IMR-90 (cell line): ENCODE results near the gene UNC93B1. TPM values are rescaled to one million over a fixed set of nuclear protein-coding genes. Genes with fewer than 3 reads are reported as not detected.

Experiments used
- ATAC-seq: fragments of 200-7000 bp; cut with Tn5 transposase; 2 replicates; pipeline ENCODE4 v1.9.1; 2020; ENCODE audit warnings: low read depth, mild to moderate bottlenecking, moderate library complexity
- BruUV-seq: library from RNA; stranded (reverse); fragments of 400-500 nt; replicated peaks from 2 replicates; lab custom pipeline; 2021; lab: Mats Ljungman, UMichigan
- CTCF ChIA-PET: fragments of 300-600 bp; formaldehyde crosslinking; extraction: SDS; loops from one replicate; lab custom pipeline; 2021; ENCODE audit warnings: antibody characterized with exemption; lab: Yijun Ruan, JAX
- POLR2A ChIA-PET: fragments of 300-600 bp; sonication (Branson Sonifier 250); formaldehyde crosslinking; loops from one replicate; lab custom pipeline; 2022; ENCODE audit warnings: antibody characterized with exemption; ENCODE audit not compliant: unreplicated experiment; lab: Charles Lee
- DNase-seq: peaks from one replicate; pipeline ENCODE4 v3.0.0; 2013
- H2AFZ ChIP-seq: replicated peaks from 2 replicates; pipeline ENCODE3; 2013; ENCODE audit warnings: low read length, mild to moderate bottlenecking; ENCODE audit not compliant: poor library complexity
- H2AK5ac ChIP-seq: 2 replicates; pipeline ENCODE4 v1.6.1; 2013; ENCODE audit warnings: low read depth, low read length, inconsistent platforms
- H2AK9ac ChIP-seq: replicated peaks from 2 replicates; pipeline ENCODE3; 2013; ENCODE audit warnings: mild to moderate bottlenecking, low read depth, low read length, moderate library complexity; ENCODE audit not compliant: poor library complexity
- H2BK120ac ChIP-seq: 2 replicates; pipeline ENCODE4 v1.6.1; 2013; ENCODE audit warnings: low read depth, low read length, inconsistent platforms
- H2BK15ac ChIP-seq: 3 replicates; pipeline ENCODE4 v1.6.1; 2013; ENCODE audit warnings: low read depth, low read length, inconsistent platforms
- H2BK20ac ChIP-seq: 2 replicates; pipeline ENCODE4 v1.6.1; 2013; ENCODE audit warnings: low read depth, mild to moderate bottlenecking, inconsistent platforms, low read length, moderate library complexity
- H2BK5ac ChIP-seq: 2 replicates; pipeline ENCODE4 v1.6.1; 2013; ENCODE audit warnings: mild to moderate bottlenecking, low read depth, low read length, inconsistent platforms; ENCODE audit not compliant: poor library complexity, severe bottlenecking
- H3K14ac ChIP-seq: replicated peaks from 2 replicates; pipeline ENCODE4 v1.6.1; 2013; ENCODE audit warnings: low read depth, low read length, inconsistent platforms
- H3K18ac ChIP-seq: 2 replicates; pipeline ENCODE4 v1.6.1; 2013; ENCODE audit warnings: low read depth, low read length, control low read depth
- H3K23ac ChIP-seq: 2 replicates; pipeline ENCODE4 v1.6.1; 2013; ENCODE audit warnings: low read depth, low read length, inconsistent platforms
- H3K27ac ChIP-seq: 2 replicates; pipeline ENCODE4 v1.5.1; 2013; ENCODE audit warnings: mild to moderate bottlenecking, control low read depth, low read length; ENCODE audit not compliant: insufficient read depth
- H3K27me3 ChIP-seq: 2 replicates; pipeline ENCODE4 v1.6.1; 2013; ENCODE audit warnings: low read length; ENCODE audit not compliant: control insufficient read depth, insufficient read depth
- H3K36me3 ChIP-seq: 2 replicates; pipeline ENCODE4 v1.6.1; 2013; ENCODE audit warnings: low read length, mixed read lengths; ENCODE audit not compliant: control insufficient read depth, insufficient read depth
- H3K4ac ChIP-seq: 2 replicates; pipeline ENCODE4 v1.6.1; 2013; ENCODE audit warnings: low read depth, low read length, inconsistent platforms
- H3K4me1 ChIP-seq: 2 replicates; pipeline ENCODE4 v1.6.1; 2013; ENCODE audit warnings: low read length, mixed read lengths; ENCODE audit not compliant: control insufficient read depth, insufficient read depth
- H3K4me2 ChIP-seq: 2 replicates; pipeline ENCODE4 v1.6.1; 2013; ENCODE audit warnings: low read depth, mild to moderate bottlenecking, control low read depth, low read length, moderate library complexity
- H3K4me3 ChIP-seq: 2 replicates; pipeline ENCODE4 v1.5.1; 2013; ENCODE audit warnings: low read depth, mild to moderate bottlenecking, control low read depth, low read length, moderate library complexity; ENCODE audit not compliant: insufficient read depth
- H3K56ac ChIP-seq: 2 replicates; pipeline ENCODE4 v1.6.1; 2013; ENCODE audit warnings: low read length, inconsistent platforms; ENCODE audit not compliant: insufficient read depth; ENCODE audit errors: extremely low read depth
- H3K79me1 ChIP-seq, 2 experiments: 2 replicates each; pipeline ENCODE4 v1.6.1; 2013; ENCODE audit warnings: low read length in 2 of 2, inconsistent platforms in 1 of 2, low read depth in 1 of 2
- H3K9ac ChIP-seq: 2 replicates; pipeline ENCODE4 v1.6.1; 2013; ENCODE audit warnings: low read depth, low read length, control low read depth
- H3K9me1 ChIP-seq: 2 replicates; pipeline ENCODE4 v1.6.1; 2013; ENCODE audit warnings: low read length, inconsistent platforms; ENCODE audit not compliant: insufficient read depth
- H3K9me3 ChIP-seq: 2 replicates; pipeline ENCODE4 v1.6.1; 2013; ENCODE audit warnings: low read length; ENCODE audit not compliant: control insufficient read depth, insufficient read depth
- H4K20me1 ChIP-seq: 2 replicates; pipeline ENCODE4 v1.6.1; 2013; ENCODE audit warnings: low read length, inconsistent platforms; ENCODE audit not compliant: insufficient read depth
- H4K5ac ChIP-seq: 2 replicates; pipeline ENCODE4 v1.6.1; 2013; ENCODE audit warnings: mild to moderate bottlenecking, low read depth, low read length, control low read depth
- H4K8ac ChIP-seq, 2 experiments: 2 replicates each; pipeline ENCODE4 v1.6.1; 2013; ENCODE audit warnings: low read depth in 2 of 2, low read length in 2 of 2, control low read depth in 1 of 2, inconsistent platforms in 1 of 2
- H4K91ac ChIP-seq: 2 replicates; pipeline ENCODE4 v1.6.1; 2013; ENCODE audit warnings: low read depth, low read length, inconsistent platforms; ENCODE audit not compliant: insufficient read depth
- BHLHE40 ChIP-seq: fragments of 150-350 bp; IDR thresholded peaks from 2 replicates; pipeline ENCODE4 v1.6.1; 2016; ENCODE audit warnings: mild to moderate bottlenecking, low read depth, low read length
- CEBPB ChIP-seq: IDR thresholded peaks from 2 replicates; pipeline ENCODE4 v1.6.1; 2012; ENCODE audit warnings: low read depth, low read length, improper control_type of control experiment
- CHD1 ChIP-seq: IDR thresholded peaks from 2 replicates; pipeline ENCODE4 v1.6.1; 2012; ENCODE audit warnings: low read depth, low read length, improper control_type of control experiment
- CTCF ChIP-seq: conservative IDR thresholded peaks from 2 replicates; pipeline ENCODE4 v1.5.1; 2012; ENCODE audit warnings: mild to moderate bottlenecking, low read depth, low read length, improper control_type of control experiment
- FOS ChIP-seq: fragments of 150-350 bp; IDR thresholded peaks from 2 replicates; pipeline ENCODE4 v1.6.1; 2016; ENCODE audit warnings: low read depth, low read length
- MAFK ChIP-seq: IDR thresholded peaks from 2 replicates; pipeline ENCODE4 v1.6.1; 2012; ENCODE audit warnings: low read depth, low read length, improper control_type of control experiment
- MXI1 ChIP-seq: IDR thresholded peaks from 2 replicates; pipeline ENCODE4 v1.6.1; 2012; ENCODE audit warnings: low read depth, mild to moderate bottlenecking, low read length, moderate library complexity, borderline replicate concordance
- NFE2L2 ChIP-seq: fragments of 150-350 bp; IDR thresholded peaks from 2 replicates; pipeline ENCODE4 v1.6.1; 2016; ENCODE audit warnings: low read depth, mild to moderate bottlenecking, low read length
- POLR2A ChIP-seq: IDR thresholded peaks from 2 replicates; pipeline ENCODE4 v1.6.1; 2012; ENCODE audit warnings: mild to moderate bottlenecking, low read depth, low read length
- RAD21 ChIP-seq: IDR thresholded peaks from 2 replicates; pipeline ENCODE4 v1.6.1; 2012; ENCODE audit warnings: low read length, improper control_type of control experiment
- RCOR1 ChIP-seq: IDR thresholded peaks from 2 replicates; pipeline ENCODE4 v1.6.1; 2012; ENCODE audit warnings: mild to moderate bottlenecking, low read length, improper control_type of control experiment; ENCODE audit not compliant: insufficient replicate concordance
- RFX5 ChIP-seq: IDR thresholded peaks from 2 replicates; pipeline ENCODE4 v1.8.0; 2012; ENCODE audit warnings: low read depth, mild to moderate bottlenecking, low read length, moderate library complexity
- SMC3 ChIP-seq: fragments of 150-350 bp; IDR thresholded peaks from 2 replicates; pipeline ENCODE4 v1.6.1; 2016; ENCODE audit warnings: low read depth, mild to moderate bottlenecking, antibody characterized with exemption, low read length, moderate library complexity
- WGBS, 2 experiments: methylation state at CpG; one replicate each; pipeline versions ENCODE4 v1.1.5 to v1.1.7; 2013; ENCODE audit warnings: missing lambda C conversion rate in 2 of 2; ENCODE audit not compliant: insufficient read length in 1 of 2; ENCODE audit errors: extremely low coverage in 2 of 2; 5-methylcytosine and 5-hydroxymethylcytosine counted together
- dilution Hi-C: fragments of 300-500 bp; cut with HindIII; formaldehyde crosslinking; loops from one replicate; pipeline ENCODE4 v1.14.3; 2018; ENCODE audit warnings: low sequenced_read_pairs; ENCODE audit not compliant: unreplicated experiment
- in situ Hi-C: fragments of 300-500 bp; cut with MboI; formaldehyde crosslinking; loops from 3 replicates; pipeline ENCODE4 v1.14.3; 2019; ENCODE audit warnings: low sequenced_read_pairs, inconsistent platforms, mixed read lengths
- intact Hi-C: fragments of 100-400 bp; cut with micrococcal nuclease; formaldehyde crosslinking; loops from 2 replicates; pipeline ENCODE4 v1.10.0; 2022
- polyA plus RNA-seq, 3 experiments: library from polyadenylated mRNA; depleted of rRNA; stranded (reverse); fragments of >200 nt; gene quantifications; 2 replicates each; pipeline ENCODE4 v1.2.3, GENCODE V29; 2012; ENCODE audit warnings: low replicate concordance in 1 of 3
- total RNA-seq: library from RNA; depleted of rRNA; stranded (reverse); fragments of >200 nt; gene quantifications from 2 replicates; pipeline ENCODE4 v1.2.3, GENCODE V29; 2012
- TF ChIP-seq, protein P1 (sequence below): fragments of 150-350 bp; IDR thresholded peaks from 2 replicates; pipeline ENCODE4 v1.6.1; 2017; ENCODE audit warnings: mild to moderate bottlenecking, antibody characterized with exemption, low read length, low read depth
- TF ChIP-seq, protein P2 (sequence below): fragments of 150-350 bp; IDR thresholded peaks from 2 replicates; pipeline ENCODE4 v1.6.1; 2016; ENCODE audit warnings: low read depth, mild to moderate bottlenecking, low read length, moderate library complexity, borderline replicate concordance

Gene UNC93B1
- total and polyA plus RNA-seq, 2 of the 4 experiments (the other 2 are of a cell fraction): 10.9 to 19.2 TPM

GRCh38 chr11:68048681-68049508, 45.0 kb upstream of the UNC93B1 start:
- Histone ChIP-seq H3K4ac (no peak overlapping the region), H2BK20ac (no peak overlapping the region), H3K9ac (no peak overlapping the region), H3K23ac (no peak overlapping the region), H3K36me3 (peaks cover 71% of the 10 kb centered on the region), H2AK5ac (no peak overlapping the region), H3K79me1 (peaks cover 0 to 14% of the 10 kb centered on the region in 2 experiments; a peak in 3 of 4 replicates), H3K14ac (no peak overlapping the region), H2BK5ac (no peak overlapping the region), H2BK15ac (no peak overlapping the region), H3K27me3 (no peaks in the 10 kb centered on the region), H3K4me1 (no peaks in the 10 kb centered on the region), H2AFZ (no peak overlapping the region), H4K91ac (no peak overlapping the region), H3K56ac (no peak overlapping the region), H3K9me1 (no peaks in the 10 kb centered on the region), H4K8ac (no peak overlapping the region), H3K4me2 (no peak overlapping the region), H2BK120ac (no peak overlapping the region), H3K18ac (no peak overlapping the region), H3K4me3 (no peak overlapping the region), H4K20me1 (no peaks in the 10 kb centered on the region; the same call in none of the 2 replicates), H2AK9ac (no peak overlapping the region), H4K5ac (no peak overlapping the region), H3K9me3 (no peaks in the 10 kb centered on the region), H3K27ac (no peak overlapping the region)
- 91% methylated on average over 9 of the region's 35 CpGs; no CpG with 5 or more reads in 1 of the 2 experiments for WGBS, 2 experiments
- intact Hi-C loops: no loop called here
- DNase-seq (no peak), ATAC-seq (no peak)
- in situ Hi-C loops: no loop called here
- CTCF ChIA-PET: no interaction called here
- POLR2A ChIA-PET: no interaction called here
- dilution Hi-C loops: no loop called here
- no TSS peak for BruUV-seq
- TF ChIP-seq, protein P1, sequence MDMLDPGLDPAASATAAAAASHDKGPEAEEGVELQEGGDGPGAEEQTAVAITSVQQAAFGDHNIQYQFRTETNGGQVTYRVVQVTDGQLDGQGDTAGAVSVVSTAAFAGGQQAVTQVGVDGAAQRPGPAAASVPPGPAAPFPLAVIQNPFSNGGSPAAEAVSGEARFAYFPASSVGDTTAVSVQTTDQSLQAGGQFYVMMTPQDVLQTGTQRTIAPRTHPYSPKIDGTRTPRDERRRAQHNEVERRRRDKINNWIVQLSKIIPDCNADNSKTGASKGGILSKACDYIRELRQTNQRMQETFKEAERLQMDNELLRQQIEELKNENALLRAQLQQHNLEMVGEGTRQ: no peak
- TF ChIP-seq CHD1 (no peak), NFE2L2 (no peak), CTCF (no peak), MXI1 (no peak), POLR2A (no peak), MAFK (no peak), SMC3 (no peak), FOS (no peak), RFX5 (no peak), RAD21 (no peak), RCOR1 (no peak), BHLHE40 (no peak), CEBPB (no peak)
- TF ChIP-seq, protein P2, sequence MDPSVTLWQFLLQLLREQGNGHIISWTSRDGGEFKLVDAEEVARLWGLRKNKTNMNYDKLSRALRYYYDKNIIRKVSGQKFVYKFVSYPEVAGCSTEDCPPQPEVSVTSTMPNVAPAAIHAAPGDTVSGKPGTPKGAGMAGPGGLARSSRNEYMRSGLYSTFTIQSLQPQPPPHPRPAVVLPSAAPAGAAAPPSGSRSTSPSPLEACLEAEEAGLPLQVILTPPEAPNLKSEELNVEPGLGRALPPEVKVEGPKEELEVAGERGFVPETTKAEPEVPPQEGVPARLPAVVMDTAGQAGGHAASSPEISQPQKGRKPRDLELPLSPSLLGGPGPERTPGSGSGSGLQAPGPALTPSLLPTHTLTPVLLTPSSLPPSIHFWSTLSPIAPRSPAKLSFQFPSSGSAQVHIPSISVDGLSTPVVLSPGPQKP: no peak
